BLaER1 (cell line): ENCODE data around the gene GSAP.

Experiments
- H3K27ac ChIP-seq: shearing (Covaris generic); formaldehyde crosslinking; 2 replicates; pipeline ENCODE4 v1.8.1; 2022
- H3K27me3 ChIP-seq: shearing (Covaris generic); formaldehyde crosslinking; 2 replicates; pipeline ENCODE4 v1.8.1; 2022
- H3K36me3 ChIP-seq: shearing (Covaris generic); formaldehyde crosslinking; 2 replicates; pipeline ENCODE4 v1.8.1; 2022
- H3K4me1 ChIP-seq: shearing (Covaris generic); formaldehyde crosslinking; 2 replicates; pipeline ENCODE4 v1.8.1; 2022
- H3K4me2 ChIP-seq: shearing (Covaris generic); formaldehyde crosslinking; 2 replicates; pipeline ENCODE4 v1.8.1; 2022
- H3K4me3 ChIP-seq: shearing (Covaris generic); formaldehyde crosslinking; 2 replicates; pipeline ENCODE4 v1.8.1; 2022
- H3K9ac ChIP-seq: shearing (Covaris generic); formaldehyde crosslinking; 2 replicates; pipeline ENCODE4 v1.8.1; 2022
- H3K9me3 ChIP-seq: shearing (Covaris generic); formaldehyde crosslinking; 2 replicates; pipeline ENCODE4 v1.8.1; 2022
- H4K20me1 ChIP-seq: shearing (Covaris generic); formaldehyde crosslinking; 2 replicates; pipeline ENCODE4 v1.8.1; 2022
- Cebpa-rat ChIP-seq: shearing (Covaris generic); IDR thresholded peaks from 2 replicates; pipeline ENCODE4 v1.8.1; 2022

GSAP gene

DNA sequence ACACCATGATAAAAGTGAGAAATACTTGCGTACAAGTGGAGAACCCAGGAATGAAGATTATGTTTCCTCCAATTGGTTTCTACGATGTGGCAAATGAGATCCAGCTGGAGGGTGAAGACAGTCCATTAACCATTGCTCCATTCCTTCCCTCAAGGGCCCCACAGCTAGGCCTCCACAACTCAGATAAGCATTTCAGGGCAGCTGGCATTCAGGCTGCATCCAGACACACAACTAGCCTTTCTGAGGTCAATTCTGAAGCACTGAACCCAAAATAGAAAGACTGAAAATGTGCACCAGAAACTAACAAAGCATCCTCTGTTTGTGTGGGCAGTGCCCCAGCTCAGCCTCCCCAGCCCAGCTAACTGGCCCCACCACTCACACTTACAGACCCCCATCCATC is 94.8 kb downstream of the GSAP start:
- Histone ChIP-seq H3K9me3 (no peaks in the 10 kb centered on the region), H3K27me3 (no peaks in the 10 kb centered on the region), H3K27ac (no peak overlapping the region), H3K36me3 (no peaks in the 10 kb centered on the region), H3K4me1 (no peaks in the 10 kb centered on the region), H3K9ac (no peak overlapping the region), H3K4me3 (no peak overlapping the region), H4K20me1 (no peaks in the 10 kb centered on the region), H3K4me2 (no peak overlapping the region)
- TF ChIP-seq Cebpa-rat = no peak

- Histone ChIP-seq H4K20me1 (no peaks in the 10 kb centered on the region), H3K4me1 (no peaks in the 10 kb centered on the region), H3K27ac (no peak overlapping the region), H3K4me3 (no peak overlapping the region), H3K9ac (no peak overlapping the region), H3K27me3 (no peaks in the 10 kb centered on the region), H3K36me3 (no peaks in the 10 kb centered on the region), H3K4me2 (no peak overlapping the region), H3K9me3 (no peaks in the 10 kb centered on the region)
- no peak for TF ChIP-seq Cebpa-rat
Observed at GRCh38 chr7:77320714-77321113, 95.4 kb downstream of the GSAP start.

GRCh38 chr7:77320137-77320536 is 96.0 kb downstream of the GSAP start:
- Histone ChIP-seq H4K20me1 (no peaks in the 10 kb centered on the region), H3K9ac (no peak overlapping the region), H3K4me2 (no peak overlapping the region), H3K9me3 (no peaks in the 10 kb centered on the region), H3K27ac (no peak overlapping the region), H3K27me3 (no peaks in the 10 kb centered on the region), H3K36me3 (no peaks in the 10 kb centered on the region), H3K4me1 (no peaks in the 10 kb centered on the region), H3K4me3 (no peak overlapping the region)
- no peak for TF ChIP-seq Cebpa-rat

DNA sequence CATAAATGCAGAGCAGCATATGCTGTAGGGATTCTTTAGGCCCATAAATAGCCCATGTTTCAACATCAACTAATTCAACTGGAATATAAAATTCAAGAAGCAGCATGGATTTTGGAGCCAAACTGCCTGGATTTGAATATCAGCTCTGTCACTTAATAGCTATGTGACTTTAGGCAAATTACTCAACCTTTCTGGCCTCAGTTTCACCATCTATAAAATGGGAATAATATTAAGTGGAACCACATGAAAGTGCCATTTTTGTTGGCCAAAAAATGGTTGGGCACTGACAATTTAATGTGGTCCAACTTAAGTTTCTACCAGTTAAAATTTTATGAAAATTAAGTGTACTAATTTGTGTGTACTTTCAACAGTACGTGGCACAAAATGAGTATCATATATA is 98.1 kb downstream of the GSAP start:
- no peak for TF ChIP-seq Cebpa-rat
- no peaks in the 10 kb centered on the region for H4K20me1 ChIP-seq
- H3K27ac ChIP-seq = no peak overlapping the region
- no peak overlapping the region for H3K9ac ChIP-seq
- no peaks in the 10 kb centered on the region for H3K9me3 ChIP-seq
- H3K36me3 ChIP-seq = peaks cover 5% of the 10 kb centered on the region; the same call in 1 of the 2 replicates
- H3K4me2 ChIP-seq = no peak overlapping the region
- no peak overlapping the region for H3K4me3 ChIP-seq
- H3K27me3 ChIP-seq = no peaks in the 10 kb centered on the region
- no peaks in the 10 kb centered on the region for H3K4me1 ChIP-seq

DNA sequence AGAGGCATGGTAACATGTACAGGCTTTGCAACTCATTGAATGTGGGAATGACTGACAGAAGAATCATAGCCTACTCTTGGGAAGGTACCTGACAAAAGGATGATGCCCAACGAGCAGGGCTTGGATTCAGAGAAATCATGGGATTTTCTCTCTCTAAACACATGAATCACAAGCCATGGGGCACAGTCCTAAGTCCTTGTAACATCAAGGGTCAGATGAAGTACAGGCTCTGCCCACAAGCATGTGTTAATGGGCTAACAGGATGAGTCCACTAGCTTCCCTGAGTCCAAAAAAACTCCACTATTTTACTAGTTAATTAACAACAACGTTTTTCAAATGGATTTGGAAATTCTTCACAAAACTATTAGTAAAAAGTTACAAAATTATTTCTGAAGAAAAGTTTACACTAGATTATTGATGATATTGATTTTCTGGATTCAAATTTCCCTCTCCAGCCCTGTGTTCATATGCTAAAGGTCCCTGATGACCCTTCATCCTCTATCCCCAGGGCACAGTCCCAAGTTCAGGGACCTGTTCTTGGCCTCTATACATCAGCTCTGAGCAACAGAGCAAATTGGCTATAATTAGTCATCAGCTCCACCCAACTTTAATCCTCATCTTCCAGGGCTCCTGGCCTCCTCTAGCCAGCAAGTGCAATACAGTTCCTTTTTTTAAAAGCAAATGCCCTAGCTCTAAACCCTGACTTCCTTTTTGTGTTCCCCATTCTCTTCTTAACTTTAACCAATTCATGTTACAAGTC is 99.8 kb downstream of the GSAP start:
- no peaks in the 10 kb centered on the region for H3K9me3 ChIP-seq
- TF ChIP-seq Cebpa-rat = no peak
- H3K4me2 ChIP-seq = no peak overlapping the region
- no peak overlapping the region for H3K9ac ChIP-seq
- H3K27ac ChIP-seq = no peak overlapping the region
- no peak overlapping the region for H3K4me3 ChIP-seq
- peaks cover 5% of the 10 kb centered on the region; the same call in 1 of the 2 replicates for H3K36me3 ChIP-seq
- H3K4me1 ChIP-seq = no peaks in the 10 kb centered on the region
- no peaks in the 10 kb centered on the region for H3K27me3 ChIP-seq
- H4K20me1 ChIP-seq = no peaks in the 10 kb centered on the region

- H3K36me3 ChIP-seq = peaks cover 5% of the 10 kb centered on the region; the same call in 1 of the 2 replicates
- H3K27ac ChIP-seq = no peak overlapping the region
- H4K20me1 ChIP-seq = no peaks in the 10 kb centered on the region
- no peak overlapping the region for H3K9ac ChIP-seq
- H3K27me3 ChIP-seq = no peaks in the 10 kb centered on the region
- TF ChIP-seq Cebpa-rat = no peak
- no peaks in the 10 kb centered on the region for H3K9me3 ChIP-seq
- no peaks in the 10 kb centered on the region for H3K4me1 ChIP-seq
- no peak overlapping the region for H3K4me2 ChIP-seq
- no peak overlapping the region for H3K4me3 ChIP-seq
Observed at GRCh38 chr7:77315182-77315591, 101.0 kb downstream of the GSAP start.

DNA sequence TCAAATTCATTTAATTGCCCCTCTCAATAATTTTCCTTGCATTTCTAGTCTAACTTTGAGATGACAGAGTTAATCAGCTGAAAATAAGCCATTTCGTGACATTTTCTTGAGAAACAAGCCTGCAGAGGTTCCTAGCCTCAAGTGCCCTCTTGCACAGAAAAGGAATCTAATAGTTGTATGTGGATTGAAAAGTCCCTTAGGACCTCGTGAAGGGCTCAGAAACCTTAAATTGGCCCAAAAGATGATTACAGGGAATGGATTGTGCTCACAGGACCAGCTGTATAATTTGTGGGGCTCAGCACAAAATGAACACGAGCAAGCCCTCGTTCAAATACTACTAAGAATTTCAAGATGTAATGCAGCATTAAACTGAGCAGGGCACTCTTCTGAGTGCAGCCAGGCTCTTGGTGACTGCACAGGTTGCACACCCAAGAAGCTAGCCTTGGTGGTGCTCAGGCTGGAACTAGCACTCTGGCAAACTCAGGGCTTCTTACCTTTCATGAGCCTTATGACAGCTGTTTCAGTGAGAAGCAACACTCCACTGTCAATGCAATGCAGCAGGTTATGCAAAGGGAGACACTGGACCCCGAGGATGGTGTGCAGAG is 102.2 kb downstream of the GSAP start:
- H3K4me1 ChIP-seq = no peaks in the 10 kb centered on the region
- no peak overlapping the region for H3K4me2 ChIP-seq

DNA sequence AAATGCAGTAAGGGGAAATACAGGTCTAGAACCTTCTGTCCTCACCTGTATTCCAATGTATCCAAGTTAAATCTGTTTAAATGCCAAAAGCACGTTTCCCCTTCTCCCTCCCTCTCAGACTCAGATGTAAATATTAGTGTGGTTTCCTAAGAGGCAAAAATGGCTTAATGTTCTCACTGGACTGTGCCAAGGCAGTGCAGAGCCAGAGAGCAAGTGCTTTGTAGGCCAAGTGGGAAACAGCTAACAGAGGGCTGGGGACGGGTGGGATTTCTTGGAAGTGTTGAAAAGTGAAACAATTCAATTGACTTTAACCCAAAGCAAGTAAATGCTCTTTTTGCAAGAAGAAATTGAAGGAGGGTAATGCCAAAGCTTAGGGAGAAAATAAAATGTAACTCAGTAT is 103.1 kb downstream of the GSAP start:
- peaks cover 13% of the 10 kb centered on the region; the same call in 1 of the 2 replicates for H3K36me3 ChIP-seq
- H3K27me3 ChIP-seq = no peaks in the 10 kb centered on the region
- TF ChIP-seq Cebpa-rat = no peak
- H3K4me3 ChIP-seq = no peak overlapping the region
- no peak overlapping the region for H3K9ac ChIP-seq
- no peak overlapping the region for H3K27ac ChIP-seq
- H4K20me1 ChIP-seq = no peaks in the 10 kb centered on the region
- no peaks in the 10 kb centered on the region for H3K4me1 ChIP-seq
- H3K4me2 ChIP-seq = no peak overlapping the region
- H3K9me3 ChIP-seq = no peaks in the 10 kb centered on the region

More for the DNA sequence above, 102.2 kb downstream of the GSAP start:
- no peak overlapping the region for H3K4me3 ChIP-seq
- no peaks in the 10 kb centered on the region for H3K27me3 ChIP-seq
- H4K20me1 ChIP-seq = no peaks in the 10 kb centered on the region
- no peaks in the 10 kb centered on the region for H3K9me3 ChIP-seq
- no peak overlapping the region for H3K27ac ChIP-seq
- H3K36me3 ChIP-seq = peaks cover 9% of the 10 kb centered on the region; the same call in 1 of the 2 replicates
- TF ChIP-seq Cebpa-rat = no peak
- H3K9ac ChIP-seq = no peak overlapping the region

- H3K9ac ChIP-seq = no peak overlapping the region
- no peak overlapping the region for H3K4me2 ChIP-seq
- no peaks in the 10 kb centered on the region for H4K20me1 ChIP-seq
- no peaks in the 10 kb centered on the region for H3K27me3 ChIP-seq
- no peaks in the 10 kb centered on the region for H3K4me1 ChIP-seq
- no peak for TF ChIP-seq Cebpa-rat
- no peaks in the 10 kb centered on the region for H3K9me3 ChIP-seq
- no peak overlapping the region for H3K4me3 ChIP-seq
- H3K36me3 ChIP-seq = peaks cover 13% of the 10 kb centered on the region; the same call in 1 of the 2 replicates
- H3K27ac ChIP-seq = no peak overlapping the region
Observed at GRCh38 chr7:77310982-77311381, 105.2 kb downstream of the GSAP start.

GRCh38 chr7:77309714-77310220 is 106.4 kb downstream of the GSAP start:
- TF ChIP-seq Cebpa-rat = no peak
- H4K20me1 ChIP-seq = no peaks in the 10 kb centered on the region
- no peak overlapping the region for H3K9ac ChIP-seq
- no peaks in the 10 kb centered on the region for H3K9me3 ChIP-seq
- no peak overlapping the region for H3K4me2 ChIP-seq
- no peaks in the 10 kb centered on the region for H3K27me3 ChIP-seq
- H3K27ac ChIP-seq = no peak overlapping the region
- H3K36me3 ChIP-seq = peaks cover 13% of the 10 kb centered on the region; the same call in 1 of the 2 replicates
- H3K4me1 ChIP-seq = no peaks in the 10 kb centered on the region
- no peak overlapping the region for H3K4me3 ChIP-seq
